Measurements from ENCODE around the gene OPN5.
"Not testable (repeated sequence)": the region's sequence is repeated elsewhere in the genome, so short reads cannot be mapped to it uniquely, and the experiment has no call there.

OPN5 gene, protein sequence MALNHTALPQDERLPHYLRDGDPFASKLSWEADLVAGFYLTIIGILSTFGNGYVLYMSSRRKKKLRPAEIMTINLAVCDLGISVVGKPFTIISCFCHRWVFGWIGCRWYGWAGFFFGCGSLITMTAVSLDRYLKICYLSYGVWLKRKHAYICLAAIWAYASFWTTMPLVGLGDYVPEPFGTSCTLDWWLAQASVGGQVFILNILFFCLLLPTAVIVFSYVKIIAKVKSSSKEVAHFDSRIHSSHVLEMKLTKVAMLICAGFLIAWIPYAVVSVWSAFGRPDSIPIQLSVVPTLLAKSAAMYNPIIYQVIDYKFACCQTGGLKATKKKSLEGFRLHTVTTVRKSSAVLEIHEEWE

DNA sequence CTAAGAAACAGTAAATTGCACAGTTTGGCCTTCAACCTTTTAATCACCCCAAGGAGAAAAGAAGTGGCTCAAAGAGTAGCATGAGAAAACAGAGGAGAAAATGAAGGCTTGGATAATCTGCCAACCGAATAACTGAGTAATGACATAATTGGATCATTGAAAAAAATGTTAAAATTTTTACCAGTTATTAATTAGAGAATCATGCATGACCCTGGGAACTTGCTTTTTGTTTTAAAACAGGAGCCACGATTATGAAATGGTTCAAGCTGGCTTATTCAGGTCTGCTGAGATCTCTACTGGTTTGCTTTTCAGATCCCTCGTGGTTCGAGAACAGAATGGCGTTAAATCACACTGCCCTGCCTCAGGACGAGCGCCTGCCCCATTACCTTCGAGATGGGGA, at the start of gene OPN5:
OPN5 (plus strand) TSS at position 301 of the 400 bp plus-strand sequence; CDS start at position 336, 35 bp downstream.
- no peaks in the 10 kb centered on the region for H3K36me3 Mint-ChIP-seq
- no peaks in the 10 kb centered on the region for H3K9me3 Mint-ChIP-seq (ENCODE audit: low read depth)
- H3K4me3 Mint-ChIP-seq: no peak within 1 kb of the TSS
- no peak within 1 kb of the TSS for H3K27ac Mint-ChIP-seq
- peaks cover 3% of the 10 kb centered on the region for H3K4me1 Mint-ChIP-seq (ENCODE audit: low read depth)
- peaks cover 2% of the 10 kb centered on the region for H3K27me3 Mint-ChIP-seq

DNA sequence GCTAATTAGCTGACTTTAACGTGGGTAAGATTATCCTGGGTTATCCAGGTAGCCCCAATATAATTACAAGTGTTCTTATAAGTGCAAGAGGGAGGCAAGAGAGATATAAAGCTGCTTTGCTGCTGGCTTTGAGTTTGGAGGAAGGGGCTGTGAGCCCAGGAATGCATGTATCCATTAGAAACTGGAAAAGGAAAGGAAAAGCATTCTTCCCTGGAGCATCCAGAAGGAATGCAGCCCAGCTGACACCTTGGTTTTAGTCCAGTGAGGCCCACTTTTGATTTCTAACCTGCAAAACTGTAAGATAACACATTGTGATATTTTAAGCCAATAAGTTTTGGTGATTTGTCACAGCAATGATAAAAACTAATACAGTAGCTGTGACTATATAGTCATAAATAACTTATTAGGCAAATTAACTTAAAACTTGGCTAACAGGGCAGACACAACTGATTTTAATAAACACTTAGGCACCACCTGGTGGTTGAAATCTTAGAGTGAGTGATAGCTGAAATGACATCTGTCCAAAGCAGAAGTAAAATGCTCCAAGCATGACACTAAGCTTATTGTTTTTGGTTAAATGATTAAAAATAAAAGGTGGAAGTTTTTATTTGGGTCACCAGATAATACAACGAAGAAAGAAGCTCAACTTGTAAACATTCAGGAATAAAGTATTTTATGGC, 47.8 kb upstream of the OPN5 start:
- Mint-ChIP-seq H3K4me3 (no peak overlapping the region), H3K27ac (no peak overlapping the region), H3K36me3 (no peaks in the 10 kb centered on the region), H3K4me1 (ENCODE audit: low read depth) (peaks cover 6% of the 10 kb centered on the region), H3K9me3 (ENCODE audit: low read depth) (no peaks in the 10 kb centered on the region), H3K27me3 (peaks cover 2% of the 10 kb centered on the region)

DNA sequence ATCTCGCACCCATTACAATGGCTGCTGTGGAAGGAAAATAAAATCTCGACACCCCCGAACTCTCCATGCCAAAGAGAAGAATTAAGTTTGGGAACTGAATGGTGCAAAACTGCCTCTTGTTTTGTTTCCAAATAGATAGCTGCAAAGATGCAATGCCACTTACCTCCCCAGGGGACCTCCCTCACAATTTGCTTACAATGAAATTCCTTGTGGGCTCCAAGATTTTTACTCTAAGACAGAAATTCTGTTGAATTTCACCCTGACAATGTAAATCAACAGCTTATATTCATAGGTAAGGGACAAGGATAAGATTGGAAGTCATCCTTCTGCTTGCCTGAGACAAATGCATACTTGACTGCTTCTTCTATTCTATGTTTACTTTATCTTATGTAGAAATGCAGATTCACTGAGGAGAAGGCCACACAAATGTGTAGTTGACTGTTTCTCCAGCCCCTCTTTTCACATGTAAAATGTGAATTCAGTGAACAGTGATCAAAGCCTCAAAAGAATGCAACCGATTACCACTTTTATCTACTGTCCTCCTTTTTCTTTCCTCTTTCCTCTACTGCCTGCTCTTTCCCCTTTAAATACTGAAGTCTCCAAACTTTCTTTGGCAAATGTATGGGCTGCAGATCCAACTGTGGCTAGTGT, 46.9 kb upstream of the OPN5 start:
- Mint-ChIP-seq H3K27me3 (peaks cover 2% of the 10 kb centered on the region), H3K27ac (no peak overlapping the region), H3K4me3 (no peak overlapping the region), H3K36me3 (no peaks in the 10 kb centered on the region), H3K9me3 (ENCODE audit: low read depth) (no peaks in the 10 kb centered on the region), H3K4me1 (ENCODE audit: low read depth) (peaks cover 2% of the 10 kb centered on the region)

DNA sequence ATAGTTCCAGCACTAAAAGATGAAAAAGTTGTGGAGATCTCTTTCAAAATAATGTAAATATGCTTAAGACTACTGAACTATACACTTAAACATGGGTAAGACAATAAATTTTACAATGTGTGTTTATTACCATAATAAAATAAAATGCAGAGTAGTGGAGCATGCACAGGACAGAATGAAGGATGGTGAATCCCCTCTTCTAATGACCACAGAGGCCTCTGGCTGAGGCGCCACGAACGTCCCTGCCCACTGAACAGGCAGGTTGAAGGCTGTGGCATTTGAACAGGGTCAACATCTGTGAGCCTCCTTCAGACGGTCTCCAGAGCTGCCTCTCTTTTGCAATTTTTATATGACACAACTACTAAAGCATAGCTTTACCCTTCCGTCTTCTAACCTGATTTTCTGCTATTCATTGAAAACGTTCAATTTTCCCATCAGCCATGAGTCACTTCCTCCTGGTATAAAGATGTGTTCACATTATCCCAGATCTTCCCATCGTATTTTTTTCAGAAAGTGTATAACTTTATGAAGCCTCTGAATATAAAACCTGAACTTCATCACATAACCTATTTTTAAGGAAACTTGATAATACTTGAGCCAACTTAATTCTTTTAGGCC, 45.6 kb upstream of the OPN5 start:
- peaks cover 2% of the 10 kb centered on the region for H3K4me1 Mint-ChIP-seq (ENCODE audit: low read depth)
- no peaks in the 10 kb centered on the region for H3K36me3 Mint-ChIP-seq
- no peak overlapping the region for H3K27ac Mint-ChIP-seq
- H3K9me3 Mint-ChIP-seq (ENCODE audit: low read depth): no peaks in the 10 kb centered on the region
- H3K4me3 Mint-ChIP-seq: no peak overlapping the region
- peaks cover 2% of the 10 kb centered on the region for H3K27me3 Mint-ChIP-seq

DNA sequence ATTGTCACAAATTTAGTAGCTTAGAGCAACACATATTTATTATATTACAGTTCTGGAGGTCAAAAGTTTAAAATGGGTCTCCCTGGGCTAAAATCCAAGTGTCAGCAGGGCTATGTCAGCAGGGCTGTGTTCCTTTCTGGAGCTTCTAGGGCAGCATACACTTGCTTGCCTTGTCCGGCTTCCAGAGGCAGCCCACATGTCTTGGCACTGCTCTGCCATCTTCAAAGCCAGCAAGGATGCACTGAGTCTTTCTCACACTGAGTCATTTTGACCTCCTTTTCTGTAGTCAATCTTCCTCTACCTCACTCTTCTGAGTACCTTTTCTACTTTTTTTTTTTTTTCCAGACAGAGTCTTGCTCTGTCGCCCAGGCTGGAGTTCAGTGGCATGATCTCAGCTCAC, 44.4 kb upstream of the OPN5 start:
- H3K36me3 Mint-ChIP-seq: no peaks in the 10 kb centered on the region
- peaks cover 5% of the 10 kb centered on the region for H3K4me1 Mint-ChIP-seq (ENCODE audit: low read depth)
- no peak overlapping the region for H3K4me3 Mint-ChIP-seq
- H3K27ac Mint-ChIP-seq: no peak overlapping the region
- peaks cover 2% of the 10 kb centered on the region for H3K27me3 Mint-ChIP-seq
- no peaks in the 10 kb centered on the region for H3K9me3 Mint-ChIP-seq (ENCODE audit: low read depth)

DNA sequence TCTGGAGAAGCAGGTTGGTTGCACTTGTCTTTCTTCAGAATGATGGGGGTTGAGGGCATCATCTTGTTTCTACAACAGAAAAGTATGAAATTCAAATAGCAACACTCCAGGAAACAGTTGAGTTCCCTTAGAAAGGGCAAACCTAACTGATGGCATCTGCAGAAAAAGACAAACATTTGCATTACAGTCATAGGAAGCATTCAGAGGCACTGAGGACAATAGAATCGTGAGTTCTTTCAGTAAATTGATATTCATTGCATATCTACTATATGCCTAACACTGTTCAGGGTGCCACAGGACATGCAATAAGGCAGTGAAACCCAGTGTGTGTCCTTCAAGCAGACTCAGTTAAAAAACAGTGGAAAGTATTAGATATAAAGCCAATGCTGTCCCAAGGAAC, 41.1 kb upstream of the OPN5 start:
- Mint-ChIP-seq H3K27me3 (peaks cover 2% of the 10 kb centered on the region), H3K4me3 (no peak overlapping the region), H3K27ac (no peak overlapping the region), H3K36me3 (no peaks in the 10 kb centered on the region), H3K9me3 (ENCODE audit: low read depth) (no peaks in the 10 kb centered on the region), H3K4me1 (ENCODE audit: low read depth) (peaks cover 5% of the 10 kb centered on the region)

DNA sequence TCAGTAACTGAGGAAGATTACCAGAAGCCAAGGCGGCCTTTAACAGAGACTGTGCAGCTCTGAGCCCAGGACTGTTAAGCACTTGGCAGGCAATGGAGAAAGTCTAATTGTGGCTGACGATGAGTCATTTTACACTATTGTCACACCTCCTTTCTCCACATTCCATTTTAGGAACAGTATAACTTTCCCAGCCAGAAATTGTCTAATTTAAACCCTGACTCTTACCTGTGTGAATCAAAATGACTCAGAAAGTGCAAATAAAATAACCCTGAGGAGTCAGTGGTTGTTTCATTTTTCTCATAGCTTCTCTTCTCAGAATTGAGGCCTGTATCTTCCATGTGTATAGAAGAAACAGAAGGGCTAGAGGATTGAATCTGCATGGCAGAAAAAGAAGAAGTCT, 40.0 kb upstream of the OPN5 start:
- peaks cover 5% of the 10 kb centered on the region for H3K4me1 Mint-ChIP-seq (ENCODE audit: low read depth)
- no peak overlapping the region for H3K4me3 Mint-ChIP-seq
- no peaks in the 10 kb centered on the region for H3K9me3 Mint-ChIP-seq (ENCODE audit: low read depth)
- peak overlapping the region; percentile 47 for H3K27ac Mint-ChIP-seq
- no peaks in the 10 kb centered on the region for H3K27me3 Mint-ChIP-seq
- no peaks in the 10 kb centered on the region for H3K36me3 Mint-ChIP-seq

DNA sequence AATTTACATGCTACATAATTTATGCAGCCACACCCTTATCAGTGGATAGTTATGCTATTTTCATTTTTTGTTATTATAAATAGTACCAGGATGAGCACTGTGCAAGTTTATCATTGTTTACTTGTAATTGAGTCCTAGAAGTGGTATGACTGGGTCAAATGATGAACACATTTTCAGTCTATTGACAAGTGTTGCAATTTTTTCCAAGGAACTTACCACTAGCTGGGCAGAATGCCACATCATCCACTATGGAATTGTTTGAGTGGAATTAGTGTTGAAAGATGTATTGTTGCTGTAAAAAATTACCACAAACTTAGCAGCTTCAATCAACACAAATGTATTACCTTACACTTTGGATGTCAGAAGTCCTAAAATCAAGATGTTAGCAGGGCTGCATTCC, 38.1 kb upstream of the OPN5 start:
- H3K36me3 Mint-ChIP-seq: no peaks in the 10 kb centered on the region
- no peaks in the 10 kb centered on the region for H3K9me3 Mint-ChIP-seq (ENCODE audit: low read depth)
- no peaks in the 10 kb centered on the region for H3K27me3 Mint-ChIP-seq
- no peak overlapping the region for H3K27ac Mint-ChIP-seq
- peaks cover 5% of the 10 kb centered on the region for H3K4me1 Mint-ChIP-seq (ENCODE audit: low read depth)
- H3K4me3 Mint-ChIP-seq: no peak overlapping the region

DNA sequence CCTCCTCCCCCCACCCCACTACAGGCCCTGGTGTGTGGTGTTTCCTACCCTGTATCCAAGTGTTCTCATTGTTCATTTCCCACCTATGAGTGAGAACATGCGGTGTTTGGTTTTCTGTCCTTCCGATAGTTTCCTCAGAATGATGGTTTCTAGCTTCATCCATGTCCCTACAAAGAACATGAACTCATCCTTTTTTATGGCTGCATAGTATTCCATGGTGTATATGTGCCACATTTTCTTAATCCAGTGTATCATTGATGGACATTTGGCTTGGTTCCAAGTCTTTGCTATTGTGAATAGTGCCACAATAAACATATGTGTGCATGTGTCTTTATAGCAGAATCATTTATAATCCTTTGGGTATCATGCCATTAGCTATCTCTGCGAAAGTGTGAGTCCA, 36.6 kb upstream of the OPN5 start:
- not testable (repeated sequence) for H3K27me3 Mint-ChIP-seq; H3K36me3 Mint-ChIP-seq; H3K4me3 Mint-ChIP-seq; H3K9me3 Mint-ChIP-seq (ENCODE audit: low read depth); H3K27ac Mint-ChIP-seq
- peaks cover 11% of the 10 kb centered on the region for H3K4me1 Mint-ChIP-seq (ENCODE audit: low read depth)

DNA sequence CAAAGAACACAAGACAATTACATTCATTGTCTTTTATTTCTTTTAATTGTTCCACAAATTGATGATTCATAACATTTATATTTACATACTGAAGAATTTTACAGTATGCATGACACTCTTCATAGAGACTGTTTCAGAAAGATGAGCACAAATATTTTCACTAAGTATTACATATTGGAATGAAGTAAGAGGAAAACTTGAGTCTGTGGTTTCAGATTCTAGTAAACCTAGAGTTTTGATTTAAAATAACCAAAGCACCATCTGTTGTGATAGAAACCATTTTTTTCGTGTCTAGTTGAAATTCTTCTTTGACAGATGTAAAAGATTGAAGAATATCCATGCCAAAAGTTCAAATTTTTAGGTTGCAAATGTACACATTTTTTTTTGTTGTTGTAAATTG, 32.1 kb upstream of the OPN5 start:
- Mint-ChIP-seq H3K36me3 (no peaks in the 10 kb centered on the region), H3K27me3 (peaks cover 2% of the 10 kb centered on the region), H3K9me3 (ENCODE audit: low read depth) (peaks cover 8% of the 10 kb centered on the region), H3K4me3 (no peak overlapping the region), H3K27ac (peak overlapping the region; percentile 28), H3K4me1 (ENCODE audit: low read depth) (peaks cover 6% of the 10 kb centered on the region)

DNA sequence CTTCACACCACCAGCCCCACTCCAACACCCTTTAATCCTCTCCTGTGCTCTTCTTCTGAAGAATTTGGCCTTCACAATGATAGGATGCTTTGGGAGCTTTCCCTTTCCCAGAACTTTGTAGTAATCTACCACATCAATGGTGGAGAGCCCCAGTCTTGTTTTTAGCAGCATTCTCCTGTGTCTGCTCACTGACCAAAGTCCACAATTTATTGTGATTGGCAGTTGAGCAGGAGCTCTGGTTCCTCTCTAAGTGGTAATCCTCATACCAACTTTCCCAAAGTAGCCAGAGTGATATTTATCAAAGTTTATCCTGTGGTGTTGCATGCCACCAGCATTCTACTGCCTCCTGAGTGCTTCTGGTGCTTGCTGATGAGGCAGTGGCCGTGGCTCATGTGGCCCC, 29.0 kb upstream of the OPN5 start:
- peaks cover 4% of the 10 kb centered on the region for H3K27me3 Mint-ChIP-seq
- peaks cover 6% of the 10 kb centered on the region for H3K4me1 Mint-ChIP-seq (ENCODE audit: low read depth)
- peaks cover 8% of the 10 kb centered on the region for H3K9me3 Mint-ChIP-seq (ENCODE audit: low read depth)
- no peaks in the 10 kb centered on the region for H3K36me3 Mint-ChIP-seq
- H3K4me3 Mint-ChIP-seq: no peak overlapping the region
- no peak overlapping the region for H3K27ac Mint-ChIP-seq

DNA sequence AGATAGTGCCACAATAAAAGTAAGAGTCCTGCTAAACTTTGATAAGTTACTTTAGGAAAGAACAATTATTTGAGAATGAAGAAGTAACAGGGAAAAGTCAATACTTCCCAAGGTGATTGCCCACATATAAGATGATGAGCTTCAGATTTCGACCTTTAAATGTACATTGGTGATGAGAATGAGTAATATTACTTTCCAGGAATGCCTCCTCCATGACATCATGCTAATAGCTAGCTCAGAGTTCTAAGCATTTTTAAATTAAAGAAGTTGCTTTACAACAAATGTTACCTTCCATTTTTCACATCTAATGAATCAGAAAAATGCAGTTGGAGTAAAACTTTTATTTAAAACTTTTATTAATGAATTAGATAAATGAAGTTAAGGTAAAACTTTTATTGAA, 22.5 kb upstream of the OPN5 start:
- no peaks in the 10 kb centered on the region for H3K4me1 Mint-ChIP-seq (ENCODE audit: low read depth)
- peaks cover 6% of the 10 kb centered on the region for H3K27me3 Mint-ChIP-seq
- no peaks in the 10 kb centered on the region for H3K9me3 Mint-ChIP-seq (ENCODE audit: low read depth)

DNA sequence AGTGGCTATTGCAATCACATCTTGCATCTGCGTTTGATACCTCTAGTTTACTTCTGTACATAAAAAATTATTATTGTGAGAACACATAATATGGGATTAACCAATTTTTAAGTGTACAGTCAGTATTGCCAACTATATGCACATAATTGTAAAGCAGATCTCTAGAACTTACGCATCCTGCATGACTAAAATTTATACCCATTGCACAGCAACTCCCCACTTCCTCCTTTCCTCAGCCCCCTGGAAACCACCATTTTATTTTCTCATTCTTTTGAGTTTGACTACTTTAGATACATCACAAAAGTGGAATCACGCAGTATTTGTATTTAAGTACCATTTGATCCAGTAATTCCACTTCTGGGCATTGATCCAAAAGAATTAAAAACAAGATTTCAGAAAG, 19.3 kb upstream of the OPN5 start:
- Mint-ChIP-seq H3K36me3 (peaks cover 2% of the 10 kb centered on the region), H3K27me3 (peaks cover 6% of the 10 kb centered on the region), H3K4me1 (ENCODE audit: low read depth) (no peaks in the 10 kb centered on the region), H3K9me3 (ENCODE audit: low read depth) (peaks cover 3% of the 10 kb centered on the region), H3K27ac (no peak overlapping the region), H3K4me3 (no peak overlapping the region)

More for the DNA sequence above, 22.5 kb upstream of the OPN5 start:
- no peak overlapping the region for H3K4me3 Mint-ChIP-seq
- H3K27ac Mint-ChIP-seq: no peak overlapping the region
- no peaks in the 10 kb centered on the region for H3K36me3 Mint-ChIP-seq

DNA sequence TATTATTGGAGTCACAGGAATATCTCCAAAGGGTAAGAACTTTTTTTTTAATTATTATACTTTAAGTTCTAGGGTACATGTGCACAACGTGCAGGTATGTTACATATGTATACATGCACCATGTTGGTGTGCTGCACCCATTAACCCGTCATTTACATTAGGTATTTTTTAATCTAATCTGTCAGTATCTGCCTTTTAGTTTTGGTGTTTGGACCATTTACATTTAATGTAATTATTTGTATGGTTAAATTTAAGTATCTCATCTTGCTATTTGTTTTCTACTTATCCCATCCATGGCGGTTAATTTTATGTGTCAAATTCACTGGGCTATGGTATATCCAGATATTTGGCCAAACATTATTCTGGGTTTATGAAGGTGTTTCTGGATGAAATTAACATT, 15.4 kb upstream of the OPN5 start:
- Mint-ChIP-seq H3K27ac (no peak overlapping the region), H3K27me3 (peaks cover 5% of the 10 kb centered on the region), H3K9me3 (ENCODE audit: low read depth) (peaks cover 3% of the 10 kb centered on the region), H3K4me1 (ENCODE audit: low read depth) (no peaks in the 10 kb centered on the region), H3K36me3 (peaks cover 2% of the 10 kb centered on the region), H3K4me3 (no peak overlapping the region)

DNA sequence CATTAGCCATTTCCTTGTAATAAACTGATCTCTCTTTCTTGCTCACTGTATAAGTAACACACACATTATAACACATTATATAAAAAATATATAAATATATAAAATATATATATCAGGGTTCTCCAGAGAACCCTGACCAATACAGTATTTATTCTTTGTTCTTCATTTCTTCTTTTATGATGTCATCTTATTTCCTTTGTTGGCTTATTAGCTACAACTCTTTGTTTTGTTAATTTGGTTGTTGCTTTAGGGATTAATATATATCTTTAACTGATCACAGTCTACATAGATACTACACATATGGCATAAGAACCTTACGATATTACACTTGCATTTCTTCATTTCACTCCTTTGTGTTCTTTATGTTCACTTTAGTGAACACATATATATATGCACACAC, 14.7 kb upstream of the OPN5 start:
- Mint-ChIP-seq H3K9me3 (ENCODE audit: low read depth) (peaks cover 3% of the 10 kb centered on the region), H3K27me3 (peaks cover 5% of the 10 kb centered on the region), H3K4me3 (no peak overlapping the region), H3K36me3 (peaks cover 2% of the 10 kb centered on the region), H3K4me1 (ENCODE audit: low read depth) (no peaks in the 10 kb centered on the region), H3K27ac (no peak overlapping the region)

Measured in activated naive CD8-positive, alpha-beta T cell (primary cell).